GM19240 (cell line): Measurements from ENCODE around the gene DMC1.
"Not testable (repeated sequence)": the region's sequence is repeated elsewhere in the genome, so short reads cannot be mapped to it uniquely, and the experiment has no call there.

Source experiments
- DNase-seq: peaks from one replicate; pipeline ENCODE4 v3.0.0; 2011; ENCODE audit warnings: low spot score; ENCODE audit not compliant: insufficient read length

The DMC1 gene

GRCh38 chr22:38470179-38470578, 99.8 kb downstream of the DMC1 start:
- DNase-seq: not testable (repeated sequence)

- no peak for DNase-seq
Measured at GRCh38 chr22:38469306-38469781, 100.6 kb downstream of the DMC1 start.
